Right cardiac atrium (tissue), 5 donors: ENCODE measurements around the gene CEACAM8. TPM values are rescaled to one million over a fixed set of nuclear protein-coding genes. Genes with fewer than 3 reads are reported as not detected.
"Not testable (repeated sequence)": the region's sequence is repeated elsewhere in the genome, so short reads cannot be mapped to it uniquely, and the experiment has no call there.

Experiments
- ATAC-seq, 2 donors: fragments of 200-7000 bp; cut with Tn5 transposase; one replicate each; pipeline versions ENCODE4 v1.8.0 to v1.9.1; 2020; ENCODE audit warnings: moderate library complexity in 2 of 2, mild to moderate bottlenecking in 1 of 2
- DNase-seq, 3 donors: peaks; one replicate each; pipeline ENCODE4 v3.0.0-alpha.2; 2020
- H3K27ac ChIP-seq: one replicate; pipeline ENCODE4 v1.5.1; 2013; ENCODE audit warnings: mild to moderate bottlenecking, low read length, control low read depth, moderate library complexity
- H3K27me3 ChIP-seq: one replicate; pipeline ENCODE4 v1.6.1; 2013; ENCODE audit not compliant: control insufficient read depth, insufficient read depth
- H3K4me1 ChIP-seq: one replicate; pipeline ENCODE4 v1.6.1; 2013; ENCODE audit warnings: low read length; ENCODE audit not compliant: control insufficient read depth, insufficient read depth
- H3K4me3 ChIP-seq: one replicate; pipeline ENCODE4 v1.5.1; 2013; ENCODE audit warnings: low read length, control low read depth
- H3K9me3 ChIP-seq: one replicate; pipeline ENCODE4 v1.6.1; 2013; ENCODE audit warnings: low read length; ENCODE audit not compliant: control insufficient read depth
- WGBS: extraction: QIAGEN DNeasy Blood & Tissue Kit; methylation state at CpG from one replicate; pipeline ENCODE4 v1.1.7; 2013; 5-methylcytosine and 5-hydroxymethylcytosine counted together
- intact Hi-C, 4 donors: fragments of 100-400 bp; cut with DNase I; formaldehyde crosslinking; loops; one replicate each; pipeline versions ENCODE4 v1.11.0 to v1.14.0; 2022 to 2023
- long read RNA-seq, 4 donors: library from polyadenylated mRNA; unstranded; transcript quantifications; one replicate each; pipeline ENCODE4 v2.0.0, GENCODE V29; 2020 to 2021
- polyA plus RNA-seq: library from polyadenylated mRNA; stranded (reverse); fragments of 200-250 nt; gene quantifications from one replicate; pipeline ENCODE4 v1.2.3, GENCODE V29; 2013
- total RNA-seq, 4 donors: library from RNA; stranded (reverse); fragmentation: NEBNext Ultra II Directional; extraction: Animal tissue kit (Norgen Biotek cat#: 25700); gene quantifications; one replicate each; pipeline ENCODE4 v1.2.1, GENCODE V29; 2021
- donor health status: healthy with polysubstance abuse.
- donor health status: DM: no; HTN: yes; CAD: no.
- donor health status: DM: no; HTN: no; CAD: no.
- donor health status: DM: no; HTN: yes; CAD: no; lungs with severe emphysema.
- donor health status: DM: yes; HTN: yes; CAD: no.

Gene CEACAM8
- total RNA-seq (not detected), polyA plus RNA-seq (not detected)
- long read RNA-seq, donor 1: 0 reads
- long read RNA-seq, donor 2: 0 reads
- long read RNA-seq, donor 3: 0 reads
- long read RNA-seq, donor 4: 0 reads

GRCh38 chr19:42594617-42595489 is at the start of gene CEACAM8:
Gene CEACAM8 (minus strand): TSS chr19:42594924. CDS start chr19:42594828, 96 bp downstream.
- ATAC-seq (no peak), DNase-seq (no peak)
- no peaks in the 10 kb centered on the region for H3K4me1 ChIP-seq
- intact Hi-C loops: no loop called here
- no peaks in the 10 kb centered on the region for H3K9me3 ChIP-seq
- H3K27ac ChIP-seq: no peak within 1 kb of the TSS
- 68% methylated on average over 10 of the region's 10 CpGs for WGBS
- H3K4me3 ChIP-seq: no peak within 1 kb of the TSS
- no peaks in the 10 kb centered on the region for H3K27me3 ChIP-seq

DNA sequence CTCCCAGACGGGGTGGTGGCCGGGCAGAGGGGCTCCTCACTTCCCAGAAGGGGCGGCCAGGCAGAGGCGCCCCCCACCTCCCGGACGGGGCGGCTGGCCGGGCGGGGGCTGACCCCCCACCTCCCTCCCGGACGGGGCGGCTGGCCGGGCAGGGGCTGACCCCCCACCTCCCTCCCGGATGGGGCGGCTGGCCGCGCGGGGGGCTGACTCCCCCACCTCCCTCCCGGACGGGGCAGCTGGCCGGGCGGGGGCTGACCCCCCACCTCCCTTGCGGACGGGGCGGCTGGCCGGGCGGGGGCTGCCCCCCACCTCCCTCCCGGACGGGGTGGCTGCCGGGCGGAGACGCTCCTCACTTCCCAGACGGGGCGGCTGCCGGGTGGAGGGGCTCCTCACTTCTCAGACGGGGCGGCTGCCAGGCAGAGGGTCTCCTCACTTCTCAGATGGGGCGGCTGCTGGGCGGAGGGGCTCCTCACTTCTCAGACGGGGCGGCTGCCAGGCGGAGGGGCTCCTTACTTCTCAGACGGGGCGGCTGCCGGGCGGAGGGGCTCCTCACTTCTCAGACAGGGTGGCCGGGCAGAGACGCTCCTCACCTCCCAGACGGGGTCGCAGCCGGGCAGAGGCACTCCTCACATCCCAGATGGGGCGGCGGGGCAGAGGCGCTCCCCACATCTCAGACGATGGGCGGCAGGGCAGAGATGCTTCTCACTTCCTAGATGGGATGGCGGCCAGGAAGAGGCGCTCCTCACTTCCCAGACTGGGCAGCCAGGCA is 44.8 kb upstream of the CEACAM8 start:
- H3K27me3 ChIP-seq, ATAC-seq, H3K27ac ChIP-seq, H3K4me1 ChIP-seq, intact Hi-C loops, H3K4me3 ChIP-seq, H3K9me3 ChIP-seq: not testable (repeated sequence)
- WGBS: 95% methylated on average over 55 of the region's 58 CpGs
- peak in 1 of 3 donors; percentile 60 for DNase-seq

DNA sequence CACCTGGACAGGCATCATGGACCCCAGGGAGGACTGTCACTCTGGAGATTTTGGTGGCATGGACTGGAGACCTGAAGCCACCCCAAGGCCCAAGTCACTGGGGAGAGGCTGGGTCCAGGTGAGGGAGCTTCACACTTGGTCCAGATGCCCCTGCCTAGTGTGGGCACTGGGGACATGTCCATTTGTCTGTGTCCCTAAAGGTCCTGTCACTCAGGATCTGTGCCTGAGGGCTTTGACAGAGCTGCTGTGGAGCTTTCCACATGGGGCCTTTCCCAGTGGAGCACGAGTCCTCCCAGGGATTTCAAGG is 40.5 kb upstream of the CEACAM8 start:
- intact Hi-C loops: no loop called here
- ATAC-seq (no peak), DNase-seq (no peak)
- Histone ChIP-seq H3K9me3 (no peaks in the 10 kb centered on the region), H3K27ac (no peak overlapping the region), H3K27me3 (no peaks in the 10 kb centered on the region), H3K4me3 (no peak overlapping the region), H3K4me1 (no peaks in the 10 kb centered on the region)
- 90% methylated on average over 1 of the region's 1 CpG for WGBS

- ATAC-seq: no peak
- Histone ChIP-seq H3K27ac (no peak overlapping the region), H3K27me3 (no peaks in the 10 kb centered on the region), H3K9me3 (no peaks in the 10 kb centered on the region), H3K4me3 (no peak overlapping the region), H3K4me1 (no peaks in the 10 kb centered on the region)
- DNase-seq: no peak
- 77% methylated on average over 5 of the region's 5 CpGs for WGBS
- intact Hi-C loops: no loop called here
Observed at GRCh38 chr19:42634409-42635232, 39.9 kb upstream of the CEACAM8 start.

DNA sequence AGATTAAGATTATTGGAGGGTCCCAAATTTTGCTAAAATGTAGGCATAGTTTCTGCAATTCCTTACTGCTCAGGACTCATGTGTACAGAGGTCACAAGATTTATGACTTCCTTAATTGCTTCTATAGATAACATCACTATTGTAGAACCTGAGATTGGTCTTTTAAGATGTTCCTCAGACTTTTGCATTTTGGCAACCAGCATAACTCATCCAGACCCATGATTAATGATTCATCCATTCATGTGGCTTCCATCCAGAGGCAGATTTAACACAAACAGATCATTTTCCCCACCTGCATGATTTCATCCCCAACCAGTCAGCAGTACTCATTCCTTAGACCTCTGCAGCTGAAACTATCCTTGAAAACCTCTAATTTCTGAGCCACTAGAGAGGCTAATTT is 34.5 kb upstream of the CEACAM8 start:
- no peak for ATAC-seq
- Histone ChIP-seq H3K4me3 (no peak overlapping the region), H3K27ac (no peak overlapping the region), H3K27me3 (no peaks in the 10 kb centered on the region), H3K9me3 (no peaks in the 10 kb centered on the region), H3K4me1 (no peaks in the 10 kb centered on the region)
- intact Hi-C loops: no loop called here
- DNase-seq: no peak

DNA sequence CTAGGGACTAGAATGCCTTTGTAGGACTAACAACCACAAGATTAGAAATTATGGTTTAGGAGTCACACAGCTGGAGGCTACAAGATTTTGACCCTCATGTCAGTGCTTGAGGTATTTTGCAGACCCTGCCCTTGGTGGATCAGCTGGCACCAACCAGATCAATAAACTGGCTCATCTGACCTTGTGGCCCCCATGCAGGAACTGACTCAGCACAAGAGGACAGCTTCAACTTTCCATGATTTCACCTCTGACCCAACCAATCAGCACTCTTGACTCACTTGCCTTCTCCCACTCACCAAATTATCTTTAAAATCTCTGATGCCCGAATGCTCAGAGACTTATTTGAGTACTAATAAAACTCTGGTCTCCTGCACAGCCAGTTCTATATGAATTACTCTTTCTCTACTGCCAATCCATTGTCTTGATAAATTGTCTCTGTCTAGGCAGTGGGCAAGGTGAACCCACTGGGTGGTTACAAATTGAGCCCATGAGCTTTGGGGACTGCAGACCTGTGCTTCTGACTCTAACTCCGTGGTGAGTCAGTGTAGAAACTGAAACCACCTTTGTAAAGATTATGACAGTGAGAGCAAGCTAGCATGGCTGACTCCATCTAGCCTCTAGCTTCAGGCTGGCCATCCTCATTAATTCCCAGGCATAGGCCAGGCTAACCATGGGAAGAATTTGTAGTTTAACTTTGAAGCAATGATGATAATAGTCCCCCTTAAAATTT is 33.9 kb upstream of the CEACAM8 start:
- intact Hi-C loops: no loop called here
- H3K9me3 ChIP-seq: no peaks in the 10 kb centered on the region
- H3K27me3 ChIP-seq: no peaks in the 10 kb centered on the region
- no peaks in the 10 kb centered on the region for H3K4me1 ChIP-seq
- no peak for ATAC-seq
- DNase-seq: no peak
- no peak overlapping the region for H3K4me3 ChIP-seq
- 55% methylated on average over 2 of the region's 2 CpGs for WGBS
- no peak overlapping the region for H3K27ac ChIP-seq

DNA sequence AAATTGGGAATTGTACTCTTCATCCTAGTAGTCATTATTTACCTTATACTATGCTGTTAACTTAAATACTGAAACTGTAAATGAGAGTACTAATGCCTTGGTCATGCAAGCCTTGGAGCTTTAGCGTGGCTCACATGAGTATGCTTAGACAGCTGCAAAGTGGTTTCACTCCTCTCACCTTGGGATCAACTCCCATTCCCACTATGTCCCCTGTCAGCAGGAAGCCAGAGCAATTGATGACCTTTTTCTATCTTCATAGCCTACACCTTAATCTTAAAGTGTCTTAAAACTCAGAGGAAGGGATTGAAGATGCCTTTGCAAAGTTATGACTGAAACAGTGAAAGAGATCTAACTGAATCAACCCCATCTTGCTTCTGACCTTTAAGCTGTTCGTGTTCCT is 33.2 kb upstream of the CEACAM8 start:
- intact Hi-C loops: no loop called here
- Histone ChIP-seq H3K4me3 (no peak overlapping the region), H3K27me3 (no peaks in the 10 kb centered on the region), H3K4me1 (no peaks in the 10 kb centered on the region), H3K27ac (no peak overlapping the region), H3K9me3 (no peaks in the 10 kb centered on the region)
- ATAC-seq (no peak), DNase-seq (no peak)
- WGBS: 62% methylated on average over 2 of the region's 2 CpGs

GRCh38 chr19:42626181-42626580 is 31.5 kb upstream of the CEACAM8 start:
- WGBS: 96% methylated on average over 2 of the region's 2 CpGs
- H3K27me3 ChIP-seq: no peaks in the 10 kb centered on the region
- no peak overlapping the region for H3K27ac ChIP-seq
- ATAC-seq: no peak
- no peaks in the 10 kb centered on the region for H3K4me1 ChIP-seq
- no peak overlapping the region for H3K4me3 ChIP-seq
- intact Hi-C loops: no loop called here
- H3K9me3 ChIP-seq: no peaks in the 10 kb centered on the region
- DNase-seq: no peak

GRCh38 chr19:42619271-42619670 is 24.5 kb upstream of the CEACAM8 start:
- no peaks in the 10 kb centered on the region for H3K9me3 ChIP-seq
- H3K4me3 ChIP-seq: no peak overlapping the region
- ATAC-seq: no peak
- H3K4me1 ChIP-seq: no peaks in the 10 kb centered on the region
- no peaks in the 10 kb centered on the region for H3K27me3 ChIP-seq
- no peak for DNase-seq
- no peak overlapping the region for H3K27ac ChIP-seq
- intact Hi-C loops: no loop called here
- WGBS: 92% methylated on average over 1 of the region's 1 CpG

DNA sequence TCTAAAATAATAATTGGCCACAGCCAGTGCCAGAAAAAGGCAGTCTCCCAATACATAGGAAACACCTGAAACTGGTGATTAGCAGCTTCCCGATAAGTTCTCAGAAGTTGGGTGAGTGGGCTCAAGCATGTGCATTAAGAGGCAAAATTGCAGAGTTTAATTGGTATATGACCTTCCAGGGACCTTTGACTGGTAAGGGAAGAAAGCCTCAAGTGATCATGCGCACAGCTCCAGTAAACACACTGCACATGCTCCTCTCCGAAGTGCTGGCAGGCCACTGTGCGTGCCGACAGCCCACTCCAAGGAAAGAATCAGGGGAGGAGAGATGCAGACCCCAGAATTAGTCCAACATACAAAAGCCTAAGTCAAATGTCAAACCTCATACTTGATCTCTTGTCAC is 18.9 kb upstream of the CEACAM8 start:
- WGBS: 69% methylated on average over 5 of the region's 5 CpGs
- DNase-seq (no peak), ATAC-seq (no peak)
- H3K27me3 ChIP-seq: no peaks in the 10 kb centered on the region
- H3K4me3 ChIP-seq: no peak overlapping the region
- no peak overlapping the region for H3K27ac ChIP-seq
- H3K4me1 ChIP-seq: no peaks in the 10 kb centered on the region
- intact Hi-C loops: no loop called here
- H3K9me3 ChIP-seq: no peaks in the 10 kb centered on the region
